Measurements from ENCODE around the gene ARSB.
"Not testable (repeated sequence)": the region's sequence is repeated elsewhere in the genome, so short reads cannot be mapped to it uniquely, and the experiment has no call there.

ARSB gene

DNA sequence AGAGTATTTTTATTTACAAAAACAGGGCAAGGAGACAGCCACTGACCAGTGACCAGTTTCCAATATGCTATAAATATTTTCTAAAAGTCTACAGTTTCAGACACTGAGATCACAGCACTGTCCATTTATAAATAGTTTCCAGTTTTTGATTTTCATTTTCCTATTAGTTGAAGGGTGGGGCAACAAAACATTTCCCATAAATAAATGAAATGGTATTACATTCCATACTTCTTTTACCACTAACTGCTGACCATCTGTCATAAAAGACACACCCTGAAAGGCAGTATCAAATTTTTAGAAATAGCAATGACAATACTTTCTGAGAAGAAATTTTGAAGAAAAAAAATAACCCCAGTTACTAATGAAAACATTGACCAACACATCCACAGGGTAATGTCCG is 126.7 kb downstream of the ARSB start:
- no peak overlapping the region for H3K4me3 ChIP-seq (ENCODE audit: insufficient read depth in 1 of 2, low read depth in 1 of 2, low read length in 2 of 2)
- H3K4me2 ChIP-seq (ENCODE audit: low read length, poor library complexity, severe bottlenecking) = no peak overlapping the region
- peaks cover 0 to 6% of the 10 kb centered on the region in 2 experiments for H3K36me3 ChIP-seq (ENCODE audit: control insufficient read depth in 1 of 2, insufficient read depth in 2 of 2, low read depth in 1 of 2, low read length in 2 of 2)
- H2BK12ac ChIP-seq (ENCODE audit: low read length in 2 of 2) = no peak overlapping the region
- no peak overlapping the region for H4K8ac ChIP-seq (ENCODE audit: low read length)
- no peak overlapping the region for H3K9ac ChIP-seq (ENCODE audit: low read length)
- DNase-seq = no peak
- no peaks in the 10 kb centered on the region for H3K4me1 ChIP-seq (ENCODE audit: control insufficient read depth, insufficient read depth, low read depth, low read length)
- peaks cover 8% of the 10 kb centered on the region for H3K9me3 ChIP-seq (ENCODE audit: control insufficient read depth, low read length)
- no peak overlapping the region for H3K14ac ChIP-seq (ENCODE audit: low read length in 2 of 2)
- no peak overlapping the region for H2AK5ac ChIP-seq (ENCODE audit: low read length, severe bottlenecking)
- H4K91ac ChIP-seq (ENCODE audit: low read length) = no peak overlapping the region
- no peak overlapping the region for H3K18ac ChIP-seq (ENCODE audit: low read depth in 1 of 2, low read length in 2 of 2)
- no peak overlapping the region for H2AFZ ChIP-seq (ENCODE audit: low read depth, low read length)
- no peak overlapping the region for H3K4ac ChIP-seq (ENCODE audit: low read depth in 1 of 2, low read length in 2 of 2)
- no peak overlapping the region for H2BK120ac ChIP-seq (ENCODE audit: low read depth, low read length)
- 100% methylated on average over 1 of the region's 1 CpG for WGBS
- no peak overlapping the region for H3K27ac ChIP-seq (ENCODE audit: low read length, poor library complexity, severe bottlenecking)
- no peak overlapping the region for H2BK5ac ChIP-seq (ENCODE audit: low read depth, low read length, poor library complexity, severe bottlenecking)
- H3K23ac ChIP-seq (ENCODE audit: low read length in 2 of 2) = no peak overlapping the region
- H3K79me1 ChIP-seq (replicated peaks; ENCODE audit: low read length, poor library complexity, severe bottlenecking) = no peaks in the 10 kb centered on the region
- no peaks in the 10 kb centered on the region for H3K27me3 ChIP-seq (ENCODE audit: control insufficient read depth in 1 of 2, insufficient read depth in 1 of 2, low read length in 2 of 2)
- no peak overlapping the region for H2BK15ac ChIP-seq (ENCODE audit: low read depth, poor library complexity, severe bottlenecking)

- no peaks in the 10 kb centered on the region for H3K79me1 ChIP-seq (replicated peaks; ENCODE audit: low read length, poor library complexity, severe bottlenecking)
- no peak overlapping the region for H2BK5ac ChIP-seq (ENCODE audit: low read depth, low read length, poor library complexity, severe bottlenecking)
- H3K9me3 ChIP-seq (ENCODE audit: control insufficient read depth, low read length) = peaks cover 8% of the 10 kb centered on the region
- no peak overlapping the region for H2AK5ac ChIP-seq (ENCODE audit: low read length, severe bottlenecking)
- H3K9ac ChIP-seq (ENCODE audit: low read length) = no peak overlapping the region
- H3K36me3 ChIP-seq (ENCODE audit: control insufficient read depth in 1 of 2, insufficient read depth in 2 of 2, low read depth in 1 of 2, low read length in 2 of 2) = peaks cover 0 to 6% of the 10 kb centered on the region in 2 experiments
- no peak overlapping the region for H2BK12ac ChIP-seq (ENCODE audit: low read length in 2 of 2)
- WGBS = 76% methylated on average over 2 of the region's 2 CpGs
- no peak overlapping the region for H3K4me3 ChIP-seq (ENCODE audit: insufficient read depth in 1 of 2, low read depth in 1 of 2, low read length in 2 of 2)
- H4K91ac ChIP-seq (ENCODE audit: low read length) = no peak overlapping the region
- H2BK120ac ChIP-seq (ENCODE audit: low read depth, low read length) = no peak overlapping the region
- no peak for DNase-seq
- H4K8ac ChIP-seq (ENCODE audit: low read length) = no peak overlapping the region
- H3K4ac ChIP-seq (ENCODE audit: low read depth in 1 of 2, low read length in 2 of 2) = no peak overlapping the region
- H3K18ac ChIP-seq (ENCODE audit: low read depth in 1 of 2, low read length in 2 of 2) = no peak overlapping the region
- H3K4me1 ChIP-seq (ENCODE audit: control insufficient read depth, insufficient read depth, low read depth, low read length) = no peaks in the 10 kb centered on the region
- H3K23ac ChIP-seq (ENCODE audit: low read length in 2 of 2) = no peak overlapping the region
- no peak overlapping the region for H3K4me2 ChIP-seq (ENCODE audit: low read length, poor library complexity, severe bottlenecking)
- no peak overlapping the region for H3K27ac ChIP-seq (ENCODE audit: low read length, poor library complexity, severe bottlenecking)
- H2BK15ac ChIP-seq (ENCODE audit: low read depth, poor library complexity, severe bottlenecking) = no peak overlapping the region
- no peaks in the 10 kb centered on the region for H3K27me3 ChIP-seq (ENCODE audit: control insufficient read depth in 1 of 2, insufficient read depth in 1 of 2, low read length in 2 of 2)
- H2AFZ ChIP-seq (ENCODE audit: low read depth, low read length) = no peak overlapping the region
- H3K14ac ChIP-seq (ENCODE audit: low read length in 2 of 2) = no peak overlapping the region
Measured at GRCh38 chr5:78855026-78855425, 130.1 kb downstream of the ARSB start.

GRCh38 chr5:78851891-78852290 is 133.2 kb downstream of the ARSB start:
- H3K4me1 ChIP-seq (ENCODE audit: control insufficient read depth, insufficient read depth, low read depth, low read length); H3K36me3 ChIP-seq (ENCODE audit: control insufficient read depth in 1 of 2, insufficient read depth in 2 of 2, low read depth in 1 of 2, low read length in 2 of 2); H3K79me1 ChIP-seq (replicated peaks; ENCODE audit: low read length, poor library complexity, severe bottlenecking); H2AK5ac ChIP-seq (ENCODE audit: low read length, severe bottlenecking); H2BK15ac ChIP-seq (ENCODE audit: low read depth, poor library complexity, severe bottlenecking); H4K8ac ChIP-seq (ENCODE audit: low read length); H3K4me2 ChIP-seq (ENCODE audit: low read length, poor library complexity, severe bottlenecking); H3K18ac ChIP-seq (ENCODE audit: low read depth in 1 of 2, low read length in 2 of 2); H3K23ac ChIP-seq (ENCODE audit: low read length in 2 of 2); H3K14ac ChIP-seq (ENCODE audit: low read length in 2 of 2); DNase-seq; H4K91ac ChIP-seq (ENCODE audit: low read length); H2BK12ac ChIP-seq (ENCODE audit: low read length in 2 of 2); H3K9ac ChIP-seq (ENCODE audit: low read length); H3K27me3 ChIP-seq (ENCODE audit: control insufficient read depth in 1 of 2, insufficient read depth in 1 of 2, low read length in 2 of 2); H2AFZ ChIP-seq (ENCODE audit: low read depth, low read length); H3K4me3 ChIP-seq (ENCODE audit: insufficient read depth in 1 of 2, low read depth in 1 of 2, low read length in 2 of 2); H3K4ac ChIP-seq (ENCODE audit: low read depth in 1 of 2, low read length in 2 of 2); H2BK5ac ChIP-seq (ENCODE audit: low read depth, low read length, poor library complexity, severe bottlenecking); H3K27ac ChIP-seq (ENCODE audit: low read length, poor library complexity, severe bottlenecking); H2BK120ac ChIP-seq (ENCODE audit: low read depth, low read length); H3K9me3 ChIP-seq (ENCODE audit: control insufficient read depth, low read length): not testable (repeated sequence)
- WGBS = 87% methylated on average over 4 of the region's 4 CpGs

- WGBS = 100% methylated on average over 1 of the region's 3 CpGs
- no peak overlapping the region for H3K18ac ChIP-seq (ENCODE audit: low read depth in 1 of 2, low read length in 2 of 2)
- H3K79me1 ChIP-seq (replicated peaks; ENCODE audit: low read length, poor library complexity, severe bottlenecking) = peaks cover 2% of the 10 kb centered on the region
- no peak overlapping the region for H3K23ac ChIP-seq (ENCODE audit: low read length in 2 of 2)
- H3K4ac ChIP-seq (ENCODE audit: low read depth in 1 of 2, low read length in 2 of 2) = no peak overlapping the region
- H3K14ac ChIP-seq (ENCODE audit: low read length in 2 of 2) = no peak overlapping the region
- no peak overlapping the region for H2BK5ac ChIP-seq (ENCODE audit: low read depth, low read length, poor library complexity, severe bottlenecking)
- H3K9ac ChIP-seq (ENCODE audit: low read length) = no peak overlapping the region
- no peak overlapping the region for H2BK12ac ChIP-seq (ENCODE audit: low read length in 2 of 2)
- H3K27ac ChIP-seq (ENCODE audit: low read length, poor library complexity, severe bottlenecking) = no peak overlapping the region
- H3K4me1 ChIP-seq (ENCODE audit: control insufficient read depth, insufficient read depth, low read depth, low read length) = peaks cover 3% of the 10 kb centered on the region
- H3K9me3 ChIP-seq (ENCODE audit: control insufficient read depth, low read length) = no peaks in the 10 kb centered on the region
- H3K4me3 ChIP-seq (ENCODE audit: insufficient read depth in 1 of 2, low read depth in 1 of 2, low read length in 2 of 2) = no peak overlapping the region
- no peak overlapping the region for H2AK5ac ChIP-seq (ENCODE audit: low read length, severe bottlenecking)
- no peak for DNase-seq
- no peak overlapping the region for H2BK120ac ChIP-seq (ENCODE audit: low read depth, low read length)
- H3K36me3 ChIP-seq (ENCODE audit: control insufficient read depth in 1 of 2, insufficient read depth in 2 of 2, low read depth in 1 of 2, low read length in 2 of 2) = no peaks in the 10 kb centered on the region
- no peaks in the 10 kb centered on the region for H3K27me3 ChIP-seq (ENCODE audit: control insufficient read depth in 1 of 2, insufficient read depth in 1 of 2, low read length in 2 of 2)
- H3K4me2 ChIP-seq (ENCODE audit: low read length, poor library complexity, severe bottlenecking) = no peak overlapping the region
- H4K8ac ChIP-seq (ENCODE audit: low read length) = no peak overlapping the region
- H4K91ac ChIP-seq (ENCODE audit: low read length) = no peak overlapping the region
- no peak overlapping the region for H2AFZ ChIP-seq (ENCODE audit: low read depth, low read length)
- no peak overlapping the region for H2BK15ac ChIP-seq (ENCODE audit: low read depth, poor library complexity, severe bottlenecking)
Measured at GRCh38 chr5:78845470-78845869, 139.6 kb downstream of the ARSB start.
